ENCODE data around the gene DUS3L.
"Not testable (repeated sequence)": the region's sequence is repeated elsewhere in the genome, so short reads cannot be mapped to it uniquely, and the experiment has no call there.

Gene DUS3L

DNA sequence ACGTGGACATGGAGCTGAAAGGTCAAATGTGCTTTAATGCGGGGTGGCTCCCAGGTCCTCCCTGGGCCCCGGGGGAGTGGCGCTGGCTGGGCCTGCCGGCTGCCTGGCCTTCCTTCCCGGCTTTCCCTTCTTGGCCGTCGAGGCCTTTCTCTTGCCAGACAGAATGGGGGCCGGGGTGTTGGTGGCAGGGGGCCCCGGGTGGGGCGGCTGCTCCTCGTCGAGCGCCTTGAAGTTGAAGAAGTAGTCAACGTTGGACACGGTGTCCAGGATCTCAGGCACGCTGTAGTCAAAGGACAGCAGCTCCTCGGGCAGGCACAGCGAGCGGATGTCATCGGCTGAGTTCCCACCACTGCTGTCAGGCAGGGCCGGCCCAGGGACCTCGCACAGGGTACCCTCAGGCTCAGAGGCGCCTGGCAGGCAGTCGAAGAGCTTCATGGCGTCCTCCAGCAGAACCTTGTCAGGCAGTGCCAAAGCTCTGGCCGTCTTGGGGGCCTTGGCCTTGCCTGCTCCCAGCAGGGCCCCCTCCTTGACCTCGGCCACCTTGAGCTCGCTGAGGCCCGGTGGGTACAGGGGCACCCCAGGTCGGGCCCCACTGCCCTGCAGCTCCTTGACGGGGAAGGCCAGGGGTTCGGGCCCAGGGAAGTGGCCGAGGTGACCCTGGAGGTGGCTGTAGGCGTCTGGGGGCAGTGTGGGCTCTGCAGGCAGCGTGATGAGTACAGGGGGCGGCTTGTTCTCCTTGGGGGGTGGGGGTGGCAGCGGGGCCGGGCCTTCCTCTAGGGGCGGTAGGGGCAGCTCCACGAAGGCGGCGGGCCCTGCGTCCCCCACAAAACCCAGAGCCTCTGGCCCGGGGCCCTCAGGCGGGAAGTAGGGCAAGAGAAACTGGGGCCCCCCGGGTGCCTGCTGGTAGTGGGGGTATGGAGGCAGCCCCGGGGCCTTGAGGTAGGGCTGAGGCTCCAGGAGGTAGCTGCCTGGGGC lies 7.7 kb downstream of the DUS3L start:
- no peak for DNase-seq
- in situ Hi-C loops (cut with MboI; ENCODE audit: low pct_unique_long_range_greater_than_20kb, low sequenced_read_pairs), result no loop called here

DNA sequence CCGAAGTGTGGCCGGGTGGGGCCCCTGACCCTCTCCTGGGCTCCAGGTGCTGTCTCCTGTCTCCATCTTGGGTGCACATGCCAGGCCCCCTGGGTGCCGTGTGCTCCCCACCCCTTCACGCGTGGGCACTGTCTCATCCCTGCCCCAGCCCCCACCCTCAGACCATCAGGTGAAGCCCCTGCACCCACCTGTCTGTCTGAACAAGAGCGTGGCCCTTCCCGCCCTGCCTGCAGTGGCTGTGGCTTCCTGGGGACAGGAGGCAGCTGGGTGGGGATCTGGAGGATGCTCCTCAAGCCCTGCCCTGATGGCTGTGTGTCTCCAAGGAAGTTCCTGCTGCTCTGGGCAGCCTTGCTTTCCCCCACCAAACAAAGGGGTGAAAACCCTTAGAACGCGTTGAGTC lies 8.6 kb downstream of the DUS3L start:
- no peak for DNase-seq

DNA sequence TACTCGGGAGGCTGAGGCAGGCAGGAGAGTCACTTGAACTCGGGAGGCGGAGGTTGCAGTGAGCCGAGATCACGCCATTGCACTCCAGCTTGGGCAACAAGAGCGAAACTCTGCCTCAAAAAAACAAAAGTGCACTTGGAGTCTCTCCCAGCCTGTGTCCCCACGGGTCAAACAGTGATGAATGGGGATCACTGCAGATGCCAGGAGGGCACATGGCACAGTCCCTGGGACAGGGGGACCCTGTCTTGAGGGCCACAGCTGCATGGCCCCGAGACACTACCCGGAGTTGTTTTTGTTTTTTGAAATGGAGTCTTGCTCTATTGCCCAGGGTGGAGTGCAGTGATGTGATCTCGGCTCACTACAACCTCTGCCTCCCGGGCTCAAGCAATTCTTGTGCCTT lies 10.0 kb downstream of the DUS3L start:
- in situ Hi-C loops (cut with MboI; ENCODE audit: low pct_unique_long_range_greater_than_20kb, low sequenced_read_pairs); DNase-seq: not testable (repeated sequence)

More for the DNA sequence above, 8.6 kb downstream of the DUS3L start:
- in situ Hi-C loops (cut with MboI; ENCODE audit: low pct_unique_long_range_greater_than_20kb, low sequenced_read_pairs), result no loop called here

DNA sequence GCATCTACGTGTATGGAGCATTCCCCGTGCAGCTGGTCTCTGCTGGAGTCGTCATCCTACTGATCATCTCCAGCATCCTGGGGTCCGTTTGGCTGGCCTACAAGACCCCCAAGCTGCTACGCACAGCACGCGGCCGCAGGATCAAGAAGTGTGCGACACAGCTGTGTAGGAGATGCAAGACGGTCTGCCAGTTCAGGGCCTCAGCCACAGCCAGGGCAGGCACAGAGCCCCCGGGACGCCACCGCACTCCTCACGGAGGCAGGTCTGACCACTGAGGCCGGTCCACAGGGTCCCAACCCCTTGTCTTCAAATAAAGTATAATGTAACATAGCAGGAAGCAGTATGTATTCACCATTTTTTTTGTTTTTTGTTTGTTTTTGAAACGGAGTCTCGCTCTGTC lies 12.6 kb downstream of the DUS3L start:
- no peak for DNase-seq
- in situ Hi-C loops (cut with MboI; ENCODE audit: low pct_unique_long_range_greater_than_20kb, low sequenced_read_pairs), result no loop called here

DNA sequence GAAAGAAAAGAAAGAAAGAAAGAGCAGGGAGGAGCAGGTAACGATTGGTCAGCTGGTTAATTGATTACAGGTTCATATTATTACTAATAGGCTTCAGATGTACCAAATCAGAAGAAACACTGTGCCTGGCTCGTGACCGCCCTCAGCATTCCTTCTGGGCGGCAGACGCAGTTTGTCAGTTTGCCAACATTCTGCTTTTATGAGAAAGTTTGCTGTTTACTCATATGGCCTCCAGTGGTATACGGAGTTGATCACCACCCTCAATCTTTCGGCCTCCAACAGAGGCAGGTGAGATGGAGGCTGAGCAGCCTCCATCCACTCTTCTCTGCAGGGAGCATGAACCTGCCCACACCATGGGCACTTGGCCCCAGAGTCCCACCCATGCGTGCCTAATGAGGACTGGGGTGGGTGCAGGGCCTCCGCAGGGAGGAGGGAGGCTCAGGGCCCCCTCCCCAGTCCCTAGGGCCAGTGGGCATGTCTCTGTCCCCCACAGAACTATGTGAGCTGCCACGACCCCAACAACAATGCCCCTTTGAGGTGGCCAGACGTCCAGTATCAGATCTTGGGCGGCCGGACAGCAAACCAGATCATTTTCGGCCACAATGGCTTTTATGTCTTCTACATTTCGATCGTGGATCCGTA lies 15.2 kb downstream of the DUS3L start:
- DNase-seq, result no peak
- in situ Hi-C loops (cut with MboI; ENCODE audit: low pct_unique_long_range_greater_than_20kb, low sequenced_read_pairs), result no loop called here

DNA sequence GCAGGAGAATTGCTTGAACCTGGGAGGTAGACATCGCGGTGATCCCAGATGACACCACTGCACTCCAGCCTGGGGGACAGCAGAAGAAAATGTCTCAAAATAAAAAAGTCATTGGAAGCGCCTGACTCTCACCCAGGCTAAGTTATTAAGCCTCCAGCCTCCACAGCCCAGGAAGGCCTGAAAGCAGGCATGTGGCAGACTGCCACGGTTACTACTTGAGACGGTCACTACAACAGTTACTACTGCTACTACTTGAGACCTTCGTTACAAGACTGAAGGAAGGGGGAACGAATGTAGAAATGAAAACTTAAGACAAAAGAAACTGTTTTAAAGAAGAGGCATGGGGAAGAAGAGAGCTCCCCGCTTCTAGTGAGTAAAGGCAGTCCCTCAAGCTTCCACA lies 16.0 kb downstream of the DUS3L start:
- no peak for DNase-seq
- in situ Hi-C loops (cut with MboI; ENCODE audit: low pct_unique_long_range_greater_than_20kb, low sequenced_read_pairs), result no loop called here

- DNase-seq, result no peak
- in situ Hi-C loops (cut with MboI; ENCODE audit: low pct_unique_long_range_greater_than_20kb, low sequenced_read_pairs), result no loop called here
These were observed 17.7 kb downstream of the DUS3L start for GRCh38 chr19:5773276-5773675.

DNA sequence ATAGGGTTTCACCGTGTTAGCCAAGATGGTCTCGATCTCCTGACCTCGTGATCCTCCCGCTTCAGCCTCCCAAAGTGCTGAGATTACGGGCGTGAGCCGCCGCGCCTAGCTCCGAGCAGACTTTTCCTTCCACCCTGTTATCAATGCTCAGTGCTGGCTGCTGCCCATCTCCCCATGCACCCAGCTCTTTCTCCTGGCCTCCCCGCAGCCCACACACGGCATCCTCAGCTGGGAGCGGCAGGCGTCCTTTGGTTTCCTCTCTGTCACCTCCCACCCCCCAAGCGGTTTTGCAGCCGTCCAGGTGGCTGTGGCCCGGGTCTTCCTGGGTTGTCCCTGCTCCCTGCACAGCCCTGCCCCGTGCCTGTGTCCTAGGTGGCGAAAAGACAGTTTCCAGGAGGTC lies 18.5 kb downstream of the DUS3L start:
- DNase-seq, result peak; percentile 36

DNA sequence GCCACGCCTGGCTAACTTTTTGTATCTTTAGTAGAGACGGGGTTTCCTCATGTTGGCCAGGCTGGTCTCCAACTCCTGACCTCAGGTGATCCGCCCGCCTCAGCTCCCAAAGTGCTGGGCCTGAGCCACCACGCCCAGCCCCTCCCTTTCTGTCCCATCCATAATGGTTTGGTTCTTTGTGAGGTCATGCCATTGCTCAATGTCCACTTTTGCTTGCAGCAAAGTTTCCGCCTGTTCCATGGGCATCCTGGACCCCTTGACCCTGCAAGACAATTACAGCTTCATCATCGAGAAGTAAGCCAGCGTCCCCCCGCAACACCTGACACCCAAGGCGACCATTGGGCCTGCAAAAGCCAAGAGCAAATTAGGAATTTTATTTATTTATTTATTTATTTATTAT lies 23.0 kb downstream of the DUS3L start:
- DNase-seq, result no peak
- in situ Hi-C loops (cut with MboI; ENCODE audit: low pct_unique_long_range_greater_than_20kb, low sequenced_read_pairs), result no loop called here

More for the DNA sequence above, 18.5 kb downstream of the DUS3L start:
- in situ Hi-C loops (cut with MboI; ENCODE audit: low pct_unique_long_range_greater_than_20kb, low sequenced_read_pairs), result no loop called here

DNA sequence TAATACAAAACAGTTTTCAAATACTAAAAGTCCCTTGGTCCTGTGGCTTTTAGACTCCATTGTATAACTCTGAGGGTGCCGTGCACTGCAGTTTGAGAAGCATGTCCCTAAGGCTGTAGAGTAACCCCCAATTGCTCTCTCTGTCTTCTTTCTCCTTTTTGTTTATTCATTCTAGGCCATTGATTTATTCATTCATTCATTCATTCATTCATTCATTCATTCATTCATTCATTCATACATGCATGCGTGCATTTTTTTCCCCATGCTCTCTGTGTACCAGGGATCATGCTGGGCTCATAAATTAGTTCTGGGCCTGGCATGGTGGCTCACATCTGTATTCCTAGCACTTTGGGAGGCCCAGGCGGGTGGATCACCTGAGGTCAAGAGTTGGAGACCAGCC lies 25.7 kb downstream of the DUS3L start:
- no peak for DNase-seq
- in situ Hi-C loops (cut with MboI; ENCODE audit: low pct_unique_long_range_greater_than_20kb, low sequenced_read_pairs), result no loop called here

- in situ Hi-C loops (cut with MboI; ENCODE audit: low pct_unique_long_range_greater_than_20kb, low sequenced_read_pairs), result no loop called here
- no peak for DNase-seq
These were observed 28.2 kb downstream of the DUS3L start for GRCh38 chr19:5762608-5763217.

- in situ Hi-C loops (cut with MboI; ENCODE audit: low pct_unique_long_range_greater_than_20kb, low sequenced_read_pairs), result no loop called here
- no peak for DNase-seq
These were observed 37.2 kb downstream of the DUS3L start for GRCh38 chr19:5753743-5754142.

DNA sequence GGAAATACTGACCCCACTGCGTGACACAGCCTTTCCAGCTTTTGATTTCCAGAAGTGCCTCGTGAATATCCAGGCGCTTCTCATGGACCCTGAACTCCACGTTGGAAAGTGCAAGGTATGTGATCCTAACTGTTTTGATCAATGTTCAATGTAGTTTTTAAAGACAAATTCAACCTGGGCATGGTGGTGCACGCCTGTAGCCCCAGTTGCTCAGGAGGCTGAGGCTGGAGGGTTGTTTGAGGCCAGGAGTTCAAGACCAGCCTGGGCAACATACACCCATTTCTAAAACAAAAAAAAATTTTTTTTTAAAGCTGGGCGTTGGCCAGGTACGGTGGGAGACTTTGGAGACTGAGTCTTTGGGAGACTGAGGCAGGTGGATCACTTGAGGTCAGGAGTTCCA lies 39.3 kb downstream of the DUS3L start:
- no peak for DNase-seq
- in situ Hi-C loops (cut with MboI; ENCODE audit: low pct_unique_long_range_greater_than_20kb, low sequenced_read_pairs), result no loop called here

- no peak for DNase-seq
- in situ Hi-C loops (cut with MboI; ENCODE audit: low pct_unique_long_range_greater_than_20kb, low sequenced_read_pairs), result no loop called here
These were observed 41.5 kb downstream of the DUS3L start for GRCh38 chr19:5749505-5749904.

- DNase-seq; in situ Hi-C loops (cut with MboI; ENCODE audit: low pct_unique_long_range_greater_than_20kb, low sequenced_read_pairs): not testable (repeated sequence)
These were observed 42.0 kb downstream of the DUS3L start for GRCh38 chr19:5748920-5749319.

DNA sequence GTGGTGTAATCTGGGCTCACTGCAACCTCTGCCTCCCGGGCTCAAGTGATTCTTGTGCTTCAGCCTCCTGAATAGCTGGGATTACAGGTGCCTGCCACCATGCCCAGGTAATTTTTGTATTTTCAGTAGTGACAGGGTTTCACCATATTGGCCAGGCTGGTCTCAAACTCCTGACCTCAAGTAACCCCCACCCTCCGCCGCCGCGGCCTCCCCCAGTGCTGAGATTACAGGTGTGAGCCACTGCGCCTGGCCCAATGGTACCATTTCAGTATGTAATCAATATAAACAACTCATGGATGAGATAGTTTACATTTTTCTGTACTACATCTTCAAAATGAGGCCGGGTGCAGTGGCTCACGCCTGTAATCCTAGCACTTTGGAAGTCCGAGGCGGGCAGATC lies 46.0 kb downstream of the DUS3L start:
- in situ Hi-C loops (cut with MboI; ENCODE audit: low pct_unique_long_range_greater_than_20kb, low sequenced_read_pairs); DNase-seq: not testable (repeated sequence)

DNA sequence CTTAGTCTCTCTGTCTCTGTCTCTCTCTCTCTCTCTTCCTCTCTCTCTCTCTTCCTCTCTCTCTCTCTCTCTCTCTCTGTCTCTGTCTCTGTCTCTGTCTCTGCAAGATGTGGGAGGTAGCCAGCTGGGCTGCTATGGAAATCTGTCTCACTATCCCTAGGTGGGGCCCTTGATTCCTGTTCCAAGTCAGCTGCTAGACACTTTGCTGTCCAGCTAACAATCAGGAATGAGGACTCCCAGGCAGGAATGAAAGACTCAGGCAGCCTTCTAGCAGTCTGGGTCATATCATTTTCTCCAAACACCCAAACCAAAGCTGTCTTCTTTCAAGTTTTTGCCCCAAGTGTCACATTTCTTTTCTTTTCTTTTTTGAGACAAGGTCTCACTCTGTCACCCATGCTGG lies 47.3 kb downstream of the DUS3L start:
- no peak for DNase-seq
- in situ Hi-C loops (cut with MboI; ENCODE audit: low pct_unique_long_range_greater_than_20kb, low sequenced_read_pairs), result no loop called here

- in situ Hi-C loops (cut with MboI; ENCODE audit: low pct_unique_long_range_greater_than_20kb, low sequenced_read_pairs), result no loop called here
- no peak for DNase-seq
These were observed 48.9 kb downstream of the DUS3L start for GRCh38 chr19:5742051-5742450.

DNA sequence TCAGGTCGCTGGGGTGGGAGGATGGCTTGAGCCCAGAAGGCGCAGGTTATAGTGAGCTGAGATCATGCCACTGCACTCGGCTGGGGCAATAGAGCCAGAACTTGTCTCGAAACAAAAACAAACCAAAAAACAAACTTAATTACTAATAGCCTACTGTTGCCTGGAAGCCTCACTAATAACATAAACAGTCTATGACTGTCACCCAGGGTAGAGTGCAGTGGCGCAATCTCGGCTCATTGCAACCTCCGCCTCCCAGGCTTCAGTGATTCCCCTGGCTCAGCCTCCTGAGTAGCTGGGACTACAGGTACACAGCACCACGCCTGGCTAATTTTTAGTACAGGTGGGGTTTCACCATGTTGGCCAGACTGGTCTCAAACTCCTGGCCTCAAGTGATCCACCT lies 52.5 kb downstream of the DUS3L start:
- no peak for DNase-seq
- in situ Hi-C loops (cut with MboI; ENCODE audit: low pct_unique_long_range_greater_than_20kb, low sequenced_read_pairs), result no loop called here

All from KBM-7 (cell line).